Measurements from ENCODE around the gene WASF3.

WASF3 gene

DNA sequence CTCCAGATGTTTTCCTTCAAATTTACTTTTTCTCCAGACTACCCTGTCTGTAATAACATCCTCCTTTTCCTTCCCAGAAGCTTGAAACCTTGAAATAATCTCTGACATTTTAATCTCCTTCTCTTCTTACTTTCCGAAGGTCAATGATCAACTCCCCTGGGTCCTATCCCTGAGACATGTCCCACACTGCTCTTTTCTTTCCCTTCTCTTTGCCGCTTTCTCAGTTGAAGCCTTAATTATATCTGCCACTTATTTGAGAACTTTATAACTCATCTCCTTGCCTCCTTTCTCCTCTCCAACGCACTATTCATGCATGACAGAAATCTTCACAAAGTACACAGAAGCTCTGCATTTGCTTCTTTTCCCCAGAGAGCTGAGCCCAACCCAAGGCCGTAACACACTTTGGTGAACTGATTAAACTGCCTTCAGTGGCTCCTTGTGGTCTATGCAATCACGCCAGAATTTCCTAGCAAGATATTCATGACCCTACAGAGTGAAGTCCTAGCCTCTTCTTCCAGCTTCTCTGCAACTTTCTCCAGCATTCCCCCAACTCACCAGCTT lies 9.2 kb upstream of the WASF3 start:
- DNase-seq (ENCODE audit: low read depth), result no peak

DNA sequence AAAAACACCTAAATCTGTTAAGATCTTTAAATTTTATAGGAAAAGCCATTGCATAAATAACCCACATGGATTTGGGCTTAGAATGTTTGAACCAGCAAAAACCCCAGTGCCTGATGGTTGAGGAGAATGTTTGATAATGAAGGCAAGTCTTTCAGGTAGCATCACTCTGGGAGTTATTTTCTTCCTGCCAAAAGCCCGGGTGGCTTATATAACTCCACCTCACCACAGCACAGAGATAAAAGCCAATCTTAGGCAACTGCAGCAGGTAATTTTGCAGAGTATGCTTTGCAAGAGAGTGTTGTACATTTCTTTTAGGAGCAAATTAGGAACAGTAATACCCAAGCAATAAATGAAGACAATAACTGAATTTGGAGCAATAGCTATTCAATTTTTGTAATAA lies 7.8 kb upstream of the WASF3 start:
- DNase-seq (ENCODE audit: low read depth), result no peak

DNA sequence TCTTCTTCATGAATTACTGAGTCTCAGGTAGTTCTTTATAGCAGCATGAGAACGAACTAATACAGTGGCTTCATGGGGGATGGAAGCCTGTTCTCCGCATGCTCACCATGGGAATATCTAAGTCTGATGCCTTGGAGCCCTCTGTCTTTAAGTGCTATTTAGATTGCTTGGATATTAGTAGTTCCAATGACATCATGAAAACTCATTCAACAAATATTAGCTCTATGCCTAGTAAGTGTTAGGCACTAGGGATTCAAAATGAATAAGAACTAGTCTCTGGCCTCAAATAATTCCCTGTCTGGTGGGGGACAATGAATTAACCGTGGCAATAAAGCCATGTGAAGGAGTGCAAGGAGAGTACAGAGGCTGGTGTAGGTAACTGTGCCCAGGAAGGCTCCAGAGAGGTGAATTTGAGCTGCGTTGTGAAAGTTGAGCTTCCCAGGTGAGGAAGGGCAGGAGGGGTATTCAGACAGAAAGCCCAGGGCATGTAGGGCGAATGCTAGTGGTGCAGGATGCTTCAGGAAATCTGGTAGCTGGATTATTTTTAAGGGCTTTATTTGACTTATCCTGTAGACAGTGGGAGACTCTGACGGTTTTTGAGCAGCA lies 6.1 kb upstream of the WASF3 start:
- DNase-seq (ENCODE audit: low read depth), result no peak

DNA sequence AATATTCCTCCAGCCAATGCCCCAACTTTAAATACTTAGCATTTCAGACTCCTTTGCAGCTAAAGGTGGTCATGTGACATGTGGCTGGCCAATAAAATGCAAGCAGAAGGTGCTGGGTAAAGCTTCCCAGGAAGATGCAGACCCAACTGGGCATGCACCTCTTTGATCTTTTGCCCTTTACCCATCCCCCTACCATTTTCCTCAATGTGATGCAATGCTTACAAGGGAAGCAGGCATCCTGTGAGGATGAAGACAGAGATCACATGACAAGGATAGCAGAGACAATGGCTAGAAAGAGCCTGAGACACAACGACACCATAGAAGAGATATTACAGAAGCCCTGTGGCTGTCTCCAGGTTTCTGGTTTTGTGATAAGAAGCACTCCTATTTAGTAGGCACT lies 2.1 kb upstream of the WASF3 start:
- no peak for DNase-seq (ENCODE audit: low read depth)

DNA sequence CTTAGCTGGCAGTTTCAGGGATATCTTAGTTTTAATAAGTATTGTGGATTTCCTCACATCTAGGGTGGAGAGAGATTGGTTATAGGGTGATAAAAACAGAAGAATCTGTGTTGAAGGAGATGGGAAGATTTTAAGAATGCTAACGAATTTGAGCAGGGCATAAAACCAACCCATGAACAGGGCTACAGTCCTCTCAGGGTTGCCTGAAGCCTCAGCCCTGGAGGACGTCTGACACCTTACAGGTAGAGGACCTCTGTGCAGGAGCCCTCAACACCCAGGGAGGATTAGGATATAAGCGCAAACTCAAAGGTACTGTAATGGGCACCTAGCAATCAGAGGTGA lies 461 bp upstream of the WASF3 start:
- DNase-seq (ENCODE audit: low read depth), result no peak

DNA sequence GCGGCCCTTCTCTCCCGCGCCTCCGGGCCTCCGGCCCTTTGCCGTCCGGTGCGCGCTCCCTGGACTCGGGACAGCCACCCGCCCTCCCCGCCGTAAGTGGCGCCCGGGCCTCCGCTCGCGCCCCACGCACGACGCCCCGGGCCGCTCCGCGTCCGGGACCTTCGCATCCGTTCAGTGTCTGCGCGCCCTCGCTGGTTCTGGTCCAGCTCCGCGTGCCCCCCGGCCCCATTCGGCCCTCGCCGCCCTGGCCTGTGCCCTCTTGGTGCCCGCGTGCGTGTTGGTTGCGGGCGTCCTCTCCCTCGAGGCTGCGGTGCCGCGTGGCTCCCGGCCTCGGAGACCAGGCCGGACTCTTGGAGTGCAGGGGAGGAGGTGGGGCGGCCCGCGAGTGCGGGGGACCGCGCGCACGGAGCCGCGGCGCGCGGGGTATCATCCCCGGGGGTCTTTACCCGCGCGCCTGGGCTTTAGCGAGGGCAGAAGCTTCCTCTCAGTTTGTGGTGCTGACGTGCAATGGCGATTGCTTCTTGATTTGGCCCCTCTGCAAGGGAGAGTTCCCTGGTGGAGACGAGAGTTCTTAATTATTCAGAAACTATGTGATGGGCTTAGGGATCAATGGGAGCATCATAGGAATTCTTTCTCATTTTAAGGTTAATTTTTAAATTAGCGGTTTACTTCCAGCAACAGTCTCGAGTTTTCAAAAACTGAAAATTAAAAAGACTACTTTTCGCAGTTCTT lies 757 bp downstream of the WASF3 start:
- no peak for DNase-seq (ENCODE audit: low read depth)

DNA sequence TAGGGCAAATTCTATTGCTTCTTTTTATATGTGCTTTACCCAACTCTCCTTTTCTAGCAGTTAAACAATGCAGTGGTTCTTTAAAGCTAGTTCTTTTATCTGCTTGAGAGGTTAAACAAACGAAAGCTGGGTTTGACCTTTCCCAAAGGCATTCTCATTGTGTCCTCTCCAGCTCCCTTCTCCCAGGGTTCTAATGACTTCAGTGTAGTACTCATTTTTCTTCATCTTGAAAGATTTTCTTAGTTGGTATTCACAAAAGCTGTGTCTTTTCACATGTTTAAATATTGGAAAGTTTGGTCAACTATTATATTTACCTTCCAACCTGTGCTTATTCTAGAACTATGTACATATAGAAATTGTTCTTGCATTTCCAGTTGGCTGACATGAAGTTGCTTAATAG lies 1.5 kb downstream of the WASF3 start:
- no peak for DNase-seq (ENCODE audit: low read depth)

DNA sequence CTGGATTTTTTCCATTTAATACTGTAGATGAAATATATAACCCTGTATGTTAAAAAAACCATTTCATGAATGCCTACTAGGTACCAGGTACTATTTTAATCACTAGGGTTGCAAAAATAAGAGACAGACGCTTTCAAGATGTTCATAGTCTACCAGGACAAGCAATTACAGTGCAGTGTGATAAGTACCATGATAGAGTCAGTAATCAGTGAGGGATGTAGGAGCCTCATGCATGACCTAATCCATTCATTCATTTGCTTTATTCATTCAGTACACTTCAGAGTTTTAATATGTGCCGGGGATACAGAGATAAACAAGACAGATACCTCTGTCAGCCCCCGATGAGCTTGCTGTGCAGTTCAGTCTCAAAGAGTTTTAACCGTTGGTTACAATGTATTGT lies 3.0 kb downstream of the WASF3 start:
- no peak for DNase-seq (ENCODE audit: low read depth)

DNA sequence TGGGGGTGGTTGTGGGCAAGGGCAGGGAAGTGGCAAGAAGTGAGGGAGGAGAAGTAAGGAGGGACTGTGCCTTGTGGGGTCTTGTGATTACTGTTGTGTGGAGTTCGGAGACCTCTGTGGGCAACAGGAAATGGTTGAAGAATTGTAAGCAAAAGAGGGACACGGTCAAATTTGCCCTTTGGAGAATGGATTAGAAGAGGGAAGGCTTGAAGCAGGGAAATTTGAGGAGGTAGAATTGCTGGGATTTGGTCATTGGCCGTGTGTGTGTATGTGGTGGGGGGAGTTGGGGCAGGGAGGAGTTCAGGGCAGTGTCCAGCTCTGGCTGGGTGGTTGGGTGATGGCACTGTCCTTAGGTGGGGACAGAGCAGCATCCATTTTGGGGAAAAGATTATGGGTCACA lies 3.6 kb downstream of the WASF3 start:
- no peak for DNase-seq (ENCODE audit: low read depth)

DNA sequence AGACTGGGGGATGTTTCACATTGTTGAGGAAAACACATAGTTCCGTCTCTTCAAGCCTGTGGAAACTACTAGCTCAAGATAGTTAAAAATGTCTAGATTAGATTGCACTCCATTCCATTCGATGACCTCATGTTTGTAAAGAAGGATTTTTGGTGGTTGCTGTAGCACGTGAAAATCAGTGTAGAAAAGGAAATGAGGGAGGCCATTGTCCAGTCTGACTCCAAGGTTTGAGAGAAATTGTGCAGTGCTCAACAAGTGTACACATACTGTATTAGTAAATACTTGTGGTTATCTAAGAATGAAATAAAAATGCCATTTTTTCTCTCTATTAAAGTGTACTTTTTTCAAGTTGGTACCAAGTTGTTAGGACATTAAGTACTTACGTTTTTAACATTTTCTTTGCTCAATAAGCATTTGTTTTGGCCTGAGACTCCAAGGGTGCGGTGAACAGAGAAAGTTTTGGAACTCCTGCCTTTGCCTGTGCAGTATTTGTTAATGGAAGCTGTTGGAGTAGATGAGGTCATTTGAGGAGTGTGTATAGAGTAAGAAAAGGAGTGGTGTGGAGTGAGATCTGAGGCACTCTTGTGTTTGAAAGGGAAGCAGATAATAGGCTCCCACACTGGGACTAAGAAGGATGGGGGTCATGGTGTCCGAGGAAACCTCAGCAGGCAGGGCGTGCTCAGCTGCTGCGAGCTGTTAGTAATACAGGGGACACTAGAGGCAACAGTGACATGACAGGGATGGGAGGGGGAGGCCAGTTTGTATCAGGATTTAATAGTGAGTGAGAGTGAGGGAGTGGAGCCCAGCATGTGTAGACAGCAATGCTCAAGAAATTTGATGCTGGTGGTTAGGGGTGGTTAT lies 4.4 kb downstream of the WASF3 start:
- DNase-seq (ENCODE audit: low read depth), result no peak

DNA sequence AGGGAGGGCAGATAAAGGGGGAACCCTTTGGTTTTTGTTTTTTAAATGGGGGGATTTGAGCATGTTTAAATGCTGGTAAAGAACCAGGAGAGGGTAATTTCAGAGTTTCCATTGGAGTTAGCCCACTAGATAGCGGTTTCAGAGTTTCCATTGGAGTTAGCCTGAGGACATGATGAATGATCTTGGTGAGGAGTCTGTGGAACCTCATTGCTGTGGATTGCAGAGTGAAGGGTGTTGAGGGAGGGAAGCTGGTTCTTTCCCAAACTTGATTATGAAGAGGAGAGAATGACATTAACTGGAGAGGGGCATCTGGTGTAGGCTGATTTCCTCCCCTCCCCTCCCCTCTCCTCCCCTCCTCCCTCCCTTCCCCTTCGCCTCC lies 5.0 kb downstream of the WASF3 start:
- no peak for DNase-seq (ENCODE audit: low read depth)

DNA sequence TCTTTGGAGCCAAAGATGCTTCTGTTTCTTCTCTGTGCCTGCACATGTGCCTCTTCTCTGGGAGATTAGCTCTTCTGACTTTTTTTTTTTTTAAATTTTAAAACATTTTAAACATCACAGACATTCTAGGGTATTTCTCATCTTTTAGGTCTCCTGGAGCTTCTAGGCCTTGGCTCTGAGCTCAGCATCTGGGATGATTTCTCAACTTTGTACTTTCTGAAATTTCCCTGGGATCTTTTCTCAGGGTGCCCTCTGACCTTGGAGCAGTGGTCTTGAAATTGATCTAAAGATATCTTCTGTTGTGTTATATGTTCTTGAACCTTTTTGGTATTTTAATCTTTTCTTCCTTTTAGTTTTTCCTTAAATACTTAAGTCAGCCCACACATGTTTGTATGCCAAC lies 6.2 kb downstream of the WASF3 start:
- DNase-seq (ENCODE audit: low read depth), result no peak

DNA sequence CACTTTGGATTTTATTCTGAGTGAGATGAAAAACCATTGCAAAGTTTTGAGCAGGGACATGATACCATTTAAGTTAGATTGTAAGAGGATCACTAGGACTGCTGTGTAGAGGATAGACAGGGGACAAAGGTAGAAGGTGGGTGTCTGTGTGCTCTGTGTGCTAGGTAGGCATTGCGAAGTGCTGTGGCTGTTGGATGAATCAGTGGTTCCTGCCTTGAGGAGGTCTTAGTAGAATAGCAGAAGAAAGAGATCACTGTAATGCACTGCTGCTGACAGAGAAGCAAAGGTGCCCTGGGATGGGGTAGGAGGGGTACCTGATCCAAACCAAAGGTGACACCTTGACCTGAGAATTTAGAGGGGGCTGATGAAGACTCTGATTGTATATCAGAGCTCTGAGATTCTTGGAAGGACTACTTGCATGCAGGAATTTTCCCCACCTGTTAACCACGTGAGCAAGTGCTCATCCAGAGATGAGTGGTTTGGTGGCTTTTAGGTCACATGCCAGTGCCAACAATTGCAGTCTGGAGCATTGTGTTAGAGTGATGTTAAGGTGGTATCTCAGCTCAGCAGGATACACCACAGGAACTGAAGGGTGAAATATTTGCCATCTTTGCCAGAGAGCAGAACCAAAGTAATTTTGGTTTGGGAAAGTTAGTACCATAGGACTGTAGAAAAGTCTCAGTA lies 10.8 kb downstream of the WASF3 start:
- no peak for DNase-seq (ENCODE audit: low read depth)

DNA sequence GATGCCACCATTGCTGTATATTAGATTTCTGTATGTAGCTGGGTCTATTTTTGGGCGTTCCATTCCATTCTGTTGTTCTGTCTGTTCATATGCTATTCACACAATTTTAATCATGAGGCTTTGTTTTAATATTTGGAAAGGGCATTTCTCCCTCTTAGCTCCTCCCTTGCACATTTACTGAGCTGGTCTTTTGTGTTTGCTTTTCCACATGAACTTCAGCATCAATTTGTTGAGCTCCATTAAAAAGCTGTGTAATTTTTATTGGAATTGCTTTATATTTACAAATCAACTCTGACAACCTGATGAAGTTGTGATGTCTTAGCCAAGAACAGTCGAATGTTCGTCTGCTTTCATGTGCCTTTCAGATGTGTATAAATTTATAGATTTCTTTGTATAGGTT lies 14.0 kb downstream of the WASF3 start:
- no peak for DNase-seq (ENCODE audit: low read depth)

DNA sequence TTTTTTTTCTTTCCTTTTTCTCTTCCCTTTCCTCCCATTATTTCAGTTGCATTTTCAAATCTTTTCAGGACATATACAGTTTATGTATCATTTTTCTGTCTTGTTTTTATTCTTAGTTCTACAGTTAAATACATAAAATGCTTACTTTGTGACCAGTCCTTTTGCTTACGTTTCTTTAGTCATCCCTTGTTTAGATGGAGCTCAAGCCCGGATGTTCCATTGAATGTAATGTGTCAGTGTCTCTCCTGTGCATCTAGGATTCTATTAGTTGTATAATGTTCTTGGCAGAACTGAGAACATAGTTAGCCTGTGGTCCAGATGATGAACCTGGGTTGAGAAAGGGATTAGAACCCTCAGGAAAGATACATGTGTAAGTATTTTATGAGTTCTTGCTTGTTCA lies 17.8 kb downstream of the WASF3 start:
- no peak for DNase-seq (ENCODE audit: low read depth)

DNA sequence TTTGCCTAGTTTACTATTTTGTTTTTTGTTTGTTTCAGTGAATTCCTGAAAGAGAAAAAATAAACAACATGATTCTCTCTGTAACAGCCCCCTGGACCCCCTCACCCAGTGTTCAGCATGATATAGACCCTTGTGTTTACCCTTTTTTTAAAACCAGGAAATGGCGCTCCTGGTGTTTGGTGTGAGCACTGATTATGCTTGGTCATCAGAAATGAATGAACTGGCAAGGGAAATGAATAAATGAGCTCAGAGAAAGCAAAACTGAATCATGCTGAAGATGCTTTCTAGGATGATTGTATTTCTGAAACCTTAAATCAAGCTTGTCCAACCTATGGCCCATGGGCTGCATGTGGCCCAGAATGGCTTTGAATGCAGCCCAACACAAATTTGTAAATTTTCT lies 22.1 kb downstream of the WASF3 start:
- no peak for DNase-seq (ENCODE audit: low read depth)

DNA sequence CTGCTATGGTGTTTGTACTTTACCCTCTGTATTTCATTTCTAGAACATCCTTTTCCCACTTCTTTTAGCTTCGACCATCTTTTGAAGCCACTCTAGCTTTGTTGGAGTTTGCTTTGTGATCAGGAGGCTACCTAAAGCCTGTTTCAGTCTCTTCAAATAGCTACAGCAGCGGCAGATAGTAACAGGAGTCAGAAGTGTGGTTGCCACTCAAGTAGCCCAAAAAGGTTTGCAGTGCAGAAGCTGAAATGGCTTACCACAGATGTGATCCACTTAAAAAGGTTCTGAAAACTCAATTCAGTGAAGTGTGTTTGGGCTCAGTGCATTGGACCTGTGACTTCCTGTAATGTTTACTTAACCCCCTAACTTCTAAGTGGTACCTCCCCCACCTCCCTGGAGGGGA lies 26.2 kb downstream of the WASF3 start:
- no peak for DNase-seq (ENCODE audit: low read depth)

DNA sequence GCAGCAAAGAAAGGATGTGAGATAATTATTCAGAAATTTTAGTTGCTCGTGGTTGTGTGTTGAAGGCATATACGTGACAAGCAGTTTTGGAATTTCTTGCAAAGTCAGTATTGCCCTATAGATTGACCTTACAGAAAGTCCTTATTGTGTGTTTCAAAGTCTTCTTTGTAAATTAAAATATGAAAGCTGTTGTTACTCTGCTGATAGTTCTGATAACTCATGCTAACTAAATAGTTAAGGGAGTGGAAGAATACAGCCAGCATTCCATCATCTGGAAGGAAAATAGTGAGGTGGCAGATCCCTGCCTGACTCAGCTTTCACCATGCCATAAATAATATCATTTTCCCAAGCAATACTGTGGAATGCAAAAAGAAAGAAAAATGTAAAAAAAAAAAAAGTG lies 27.2 kb downstream of the WASF3 start:
- no peak for DNase-seq (ENCODE audit: low read depth)

DNA sequence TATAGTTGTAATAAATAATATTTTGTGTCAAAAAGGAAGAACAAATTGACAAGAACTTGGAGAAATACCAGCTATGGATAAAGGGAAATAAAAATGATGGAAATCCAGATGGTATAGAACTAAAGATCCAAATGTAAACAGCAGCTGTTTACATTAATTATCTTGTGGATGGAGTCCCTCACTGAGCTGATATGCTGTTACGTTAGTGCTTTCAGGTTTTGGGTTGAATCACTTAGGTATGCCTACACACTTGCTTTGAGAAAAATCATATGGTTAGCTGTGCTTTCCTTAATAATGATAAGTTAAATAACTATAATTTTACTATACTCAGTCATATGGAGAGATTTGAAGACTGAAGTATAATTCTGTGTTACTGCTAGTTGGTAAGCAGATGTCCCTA lies 27.7 kb downstream of the WASF3 start:
- no peak for DNase-seq (ENCODE audit: low read depth)

DNA sequence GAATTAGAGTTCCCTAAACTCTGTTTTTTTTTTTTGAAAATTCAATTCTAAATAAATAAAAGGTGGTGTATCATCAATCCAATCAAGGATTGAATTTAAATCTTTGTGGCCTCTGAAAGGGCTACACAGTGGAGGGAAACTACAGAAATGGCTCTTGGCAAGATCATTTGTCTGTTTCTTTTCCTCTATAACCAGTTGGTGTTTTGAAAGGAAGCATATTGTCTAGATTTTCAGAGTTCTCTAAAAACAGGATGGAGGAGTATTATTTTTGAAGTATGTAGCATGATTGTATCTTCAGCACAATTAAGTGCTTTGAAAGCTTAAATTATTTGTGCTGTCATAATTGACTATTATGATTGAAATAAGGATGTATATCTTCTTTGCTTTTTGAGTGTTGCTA lies 29.8 kb downstream of the WASF3 start:
- DNase-seq (ENCODE audit: low read depth), result no peak

DNA sequence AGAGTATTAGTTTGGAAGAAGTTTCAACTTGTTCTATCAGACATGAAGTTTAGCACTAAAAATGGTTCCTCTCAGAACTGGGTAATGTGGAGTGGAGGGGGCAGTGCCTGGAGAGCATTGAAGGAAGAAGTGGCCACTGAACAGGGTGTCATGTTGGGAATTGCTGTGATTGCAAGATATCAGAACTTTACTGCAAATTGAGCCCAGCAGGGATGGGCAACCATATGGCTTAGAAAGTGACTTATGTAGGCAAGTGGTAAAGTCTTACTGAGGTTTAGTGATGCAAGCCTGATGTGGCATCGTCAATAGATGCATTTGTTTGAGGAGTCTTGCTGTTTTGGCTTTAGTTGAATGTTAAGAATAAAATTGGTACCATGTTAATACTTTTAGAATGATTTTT lies 31.7 kb downstream of the WASF3 start:
- DNase-seq (ENCODE audit: low read depth), result no peak

DNA sequence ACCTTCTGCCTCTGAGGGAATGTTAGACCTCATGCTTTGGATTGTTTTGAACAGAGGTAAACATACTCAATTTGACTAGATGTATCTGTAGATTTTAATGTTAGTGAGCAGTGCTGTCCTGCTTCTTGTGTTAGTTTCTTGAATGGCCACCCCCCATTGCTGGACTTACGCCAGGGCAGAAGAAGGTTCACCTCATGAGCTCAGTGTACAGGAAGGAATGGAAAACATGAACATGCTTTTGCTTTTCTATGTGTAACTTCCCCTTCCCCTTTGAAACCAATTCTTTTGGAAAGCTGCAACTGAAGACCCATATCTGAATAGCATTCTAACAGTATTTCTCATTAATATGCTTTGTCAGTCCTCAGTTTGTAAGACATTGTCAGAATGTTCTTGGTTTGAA lies 32.3 kb downstream of the WASF3 start:
- no peak for DNase-seq (ENCODE audit: low read depth)

DNA sequence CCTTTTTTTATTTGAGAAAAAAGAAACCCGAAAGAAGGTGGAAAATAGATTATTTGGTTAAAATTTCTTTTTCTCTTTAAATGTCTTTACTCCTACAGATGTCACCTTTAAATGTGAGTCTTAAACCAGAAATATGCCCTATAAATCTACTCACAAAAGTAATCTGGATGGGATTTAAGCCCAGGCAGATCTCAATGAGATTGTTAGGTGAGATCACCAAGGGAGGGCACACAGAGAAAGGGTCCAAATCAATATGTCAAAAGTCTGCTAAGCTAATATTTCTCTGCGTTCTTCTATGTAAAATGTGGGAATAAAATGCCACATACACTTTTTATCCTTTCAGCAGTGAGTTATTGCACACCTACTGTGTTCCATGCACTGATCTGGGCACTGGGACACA lies 32.9 kb downstream of the WASF3 start:
- DNase-seq (ENCODE audit: low read depth), result no peak
